ENCODE results near the gene ADAMTS19.
"Not testable (repeated sequence)": the region's sequence is repeated elsewhere in the genome, so short reads cannot be mapped to it uniquely, and the experiment has no call there.

ADAMTS19 gene

GRCh38 chr5:129593525-129593924 lies 133.4 kb downstream of the ADAMTS19 start:
- no peak for DNase-seq

GRCh38 chr5:129601576-129601975 lies 141.5 kb downstream of the ADAMTS19 start:
- DNase-seq: no peak

- DNase-seq: no peak
These were observed 148.3 kb downstream of the ADAMTS19 start for GRCh38 chr5:129608350-129608749.

DNA sequence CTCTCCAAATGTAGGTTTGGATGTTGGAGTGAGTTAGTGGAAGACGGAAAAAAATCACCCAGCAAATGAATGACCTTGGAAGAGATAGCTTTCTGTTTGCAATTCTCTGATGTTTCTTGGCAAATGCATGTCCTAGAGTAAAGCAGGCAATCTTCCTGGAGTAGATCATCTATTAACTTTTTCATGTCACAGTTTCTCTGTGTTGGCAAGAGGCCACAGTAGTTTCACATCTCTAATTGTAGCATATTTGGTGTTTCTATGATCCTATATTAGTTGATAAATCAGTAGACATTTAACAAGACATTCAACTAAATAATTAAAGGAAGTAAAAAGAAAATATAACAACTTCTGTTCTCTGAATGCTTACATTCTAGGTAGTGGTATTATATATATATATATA lies 149.6 kb downstream of the ADAMTS19 start:
- DNase-seq: no peak

DNA sequence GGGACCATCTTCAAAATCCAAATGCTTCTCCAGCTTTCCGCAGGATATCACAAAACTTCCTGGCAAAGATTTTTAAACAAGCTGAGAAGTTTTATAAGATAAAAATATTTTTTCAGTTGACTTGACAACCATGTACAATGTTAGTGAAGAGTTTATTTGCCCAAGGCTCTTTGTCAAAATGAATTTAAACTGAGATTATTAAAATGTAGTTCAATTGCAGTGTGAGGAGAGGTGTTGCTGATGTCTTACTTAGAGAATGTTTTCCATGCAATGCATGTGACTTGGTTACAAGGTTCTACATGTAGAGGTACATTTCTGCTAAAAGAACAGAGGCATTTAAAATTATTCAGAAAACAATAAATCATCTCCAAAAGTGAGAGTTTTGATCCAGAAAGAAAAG lies 156.4 kb downstream of the ADAMTS19 start:
- no peak for DNase-seq

DNA sequence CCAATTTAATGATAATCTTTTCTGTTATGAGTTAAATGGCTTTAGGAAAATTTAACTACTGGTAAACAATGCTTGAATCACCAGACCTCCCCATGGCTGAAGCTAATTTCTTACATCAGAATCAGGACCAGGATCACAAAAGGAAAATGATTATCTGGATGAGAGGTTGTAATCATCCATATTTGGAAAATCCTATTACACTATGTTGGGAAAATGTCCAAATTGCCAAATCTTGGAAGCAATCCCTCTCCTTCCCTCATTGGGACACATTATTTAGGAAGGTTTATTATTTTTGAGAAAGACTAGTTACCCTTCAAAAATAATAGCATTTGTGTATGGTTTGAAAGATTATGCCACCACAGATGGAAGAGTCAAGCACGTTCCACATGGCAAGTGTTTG lies 157.1 kb downstream of the ADAMTS19 start:
- DNase-seq: no peak

DNA sequence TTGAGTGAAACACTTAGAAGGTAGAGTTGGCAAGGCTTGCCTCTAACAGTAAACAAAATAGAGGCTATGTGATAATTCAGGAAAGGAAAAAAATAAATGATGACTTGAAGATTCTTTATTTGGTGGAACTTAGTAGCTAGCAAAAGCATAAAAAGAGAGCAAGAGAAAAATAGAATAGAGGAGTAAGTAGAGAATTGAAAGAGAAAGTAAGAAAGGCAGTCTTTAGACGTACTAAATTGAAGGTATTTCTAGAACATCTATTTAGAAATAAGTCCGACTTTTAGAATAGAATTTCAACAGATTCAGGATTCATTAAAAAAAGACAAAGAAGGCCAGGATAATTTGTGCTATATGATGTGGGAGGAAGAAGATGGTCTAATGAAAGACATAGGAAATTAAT lies 159.7 kb downstream of the ADAMTS19 start:
- DNase-seq: no peak

DNA sequence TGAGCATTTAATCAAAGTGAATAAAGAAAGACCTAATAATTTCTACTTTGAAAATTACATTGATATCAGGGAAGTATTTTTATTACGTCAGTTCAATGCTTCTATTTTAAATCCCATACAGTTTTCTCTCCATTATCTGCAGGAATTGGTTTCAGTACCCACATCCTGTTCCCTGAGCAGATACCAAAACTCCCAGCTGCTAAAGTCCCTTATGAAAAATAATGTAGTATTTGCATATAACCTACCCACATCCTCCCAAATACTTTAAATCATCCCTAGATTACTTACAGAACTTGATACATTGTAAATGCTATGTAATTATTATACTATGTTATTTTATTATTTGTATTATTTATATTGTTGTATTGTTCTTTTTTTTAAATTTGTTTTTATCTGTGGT lies 162.4 kb downstream of the ADAMTS19 start:
- no peak for DNase-seq

DNA sequence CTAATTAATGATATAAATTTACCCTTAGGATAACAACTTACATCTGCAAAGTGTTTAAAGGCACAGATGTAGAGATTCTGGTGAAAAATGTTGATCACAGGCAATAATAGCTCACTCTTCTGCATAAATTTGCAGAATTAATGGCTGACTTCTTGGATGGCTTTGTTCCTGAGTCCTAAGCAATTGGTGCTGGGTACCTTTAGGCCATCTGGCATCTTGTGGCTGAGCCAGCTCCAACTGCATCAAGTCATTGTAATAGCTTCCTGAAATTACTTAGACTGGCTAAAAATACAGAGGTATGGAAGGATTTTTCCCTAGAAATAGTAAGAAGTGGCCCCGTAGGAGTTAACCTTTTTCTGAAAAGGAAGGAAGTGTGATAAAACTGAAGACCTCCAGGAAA lies 169.5 kb downstream of the ADAMTS19 start:
- no peak for DNase-seq

DNA sequence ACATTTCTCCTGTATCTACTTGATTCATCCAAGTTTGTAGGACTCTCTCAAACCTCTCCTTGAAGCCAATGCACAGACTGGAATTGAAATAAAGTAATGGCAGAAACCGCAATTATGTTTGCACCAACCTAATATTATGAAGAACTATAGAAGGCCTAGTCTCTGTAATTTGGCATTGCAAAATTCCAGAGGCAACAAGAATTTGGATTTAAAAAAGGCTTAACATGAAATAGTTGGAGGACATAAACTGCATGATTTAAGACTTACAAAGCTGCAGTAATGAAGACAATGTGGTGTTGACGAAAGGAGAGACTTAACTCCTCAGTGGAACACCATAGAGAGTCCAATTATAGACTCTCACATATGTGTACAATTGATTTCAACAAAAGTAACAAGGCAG lies 170.0 kb downstream of the ADAMTS19 start:
- no peak for DNase-seq

- no peak for DNase-seq
These were observed 171.9 kb downstream of the ADAMTS19 start for GRCh38 chr5:129631961-129632360.

DNA sequence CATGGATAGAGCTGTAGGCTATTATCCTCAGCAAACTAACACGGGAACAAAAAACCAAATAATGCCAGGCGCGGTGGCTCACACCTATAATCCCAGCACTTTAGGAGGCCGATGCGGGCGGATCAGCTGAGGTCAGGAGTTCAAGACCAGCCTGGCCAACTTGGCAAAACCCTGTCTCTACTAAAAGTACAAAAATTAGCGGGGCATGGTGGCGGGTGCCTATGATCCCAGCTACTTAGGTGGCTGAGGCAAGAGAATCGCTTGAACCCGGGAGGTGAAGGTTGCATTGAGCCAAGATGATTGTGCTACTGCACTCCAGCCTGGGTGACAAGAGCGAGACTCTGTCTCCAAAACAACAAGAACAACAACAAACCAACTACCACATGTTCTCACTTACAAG lies 177.4 kb downstream of the ADAMTS19 start:
- DNase-seq: not testable (repeated sequence)

- DNase-seq: no peak
These were observed 179.2 kb downstream of the ADAMTS19 start for GRCh38 chr5:129639331-129639730.

GRCh38 chr5:129652349-129653056 lies 192.4 kb downstream of the ADAMTS19 start:
- no peak for DNase-seq

GRCh38 chr5:129653057-129653375 lies 192.9 kb downstream of the ADAMTS19 start:
- DNase-seq: no peak

DNA sequence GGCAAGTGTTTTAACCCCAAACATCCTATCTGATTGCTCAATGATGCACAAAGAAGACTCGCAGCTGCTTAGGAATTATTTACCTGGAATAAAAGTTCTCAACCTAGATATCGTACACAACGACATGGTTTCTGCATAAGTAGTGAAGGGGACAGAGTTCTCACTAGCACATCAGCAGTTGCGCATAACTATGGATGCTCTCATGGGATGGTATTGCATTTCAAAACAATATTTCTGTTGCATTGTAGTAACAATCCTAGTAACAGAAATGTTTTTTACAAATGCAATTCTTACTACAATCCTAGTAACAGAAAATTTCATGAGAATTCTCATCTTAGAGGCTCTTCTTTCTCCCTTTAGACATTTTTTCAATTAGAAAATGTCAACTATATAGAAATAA lies 193.3 kb downstream of the ADAMTS19 start:
- DNase-seq: no peak

GRCh38 chr5:129656952-129657351 lies 196.9 kb downstream of the ADAMTS19 start:
- no peak for DNase-seq

GRCh38 chr5:129658801-129659200 lies 198.7 kb downstream of the ADAMTS19 start:
- DNase-seq: no peak

DNA sequence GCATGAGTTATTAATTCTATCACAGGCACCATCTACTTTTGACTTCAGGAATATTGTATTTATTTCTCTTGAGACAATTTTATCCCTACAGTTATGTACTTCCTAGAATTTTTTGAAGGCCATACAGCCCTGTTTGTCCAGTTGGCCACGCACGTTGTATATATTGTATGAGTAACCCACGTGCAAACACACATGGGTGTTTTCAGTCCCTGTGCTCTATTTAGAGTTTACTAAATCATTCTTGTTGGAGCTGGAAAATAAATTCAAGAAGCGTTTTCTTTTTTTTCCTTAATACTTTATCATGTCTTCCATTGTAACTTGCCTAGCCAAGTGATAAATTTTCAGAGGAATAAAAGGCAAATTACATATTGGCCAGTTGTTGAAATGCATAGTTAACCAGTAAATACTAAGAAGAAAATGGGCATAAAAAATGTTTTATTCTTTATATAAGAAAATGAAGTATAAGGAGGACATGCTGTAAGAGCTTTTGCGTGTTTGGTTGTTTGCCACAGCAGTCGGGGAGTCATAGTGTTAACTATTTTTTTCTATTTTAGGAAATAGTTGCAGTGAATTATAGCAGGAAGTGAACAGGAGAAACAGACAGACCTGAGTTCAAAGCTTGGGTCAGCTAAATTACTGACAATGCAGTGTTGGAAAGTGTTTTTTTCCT lies 201.4 kb downstream of the ADAMTS19 start:
- DNase-seq: no peak

DNA sequence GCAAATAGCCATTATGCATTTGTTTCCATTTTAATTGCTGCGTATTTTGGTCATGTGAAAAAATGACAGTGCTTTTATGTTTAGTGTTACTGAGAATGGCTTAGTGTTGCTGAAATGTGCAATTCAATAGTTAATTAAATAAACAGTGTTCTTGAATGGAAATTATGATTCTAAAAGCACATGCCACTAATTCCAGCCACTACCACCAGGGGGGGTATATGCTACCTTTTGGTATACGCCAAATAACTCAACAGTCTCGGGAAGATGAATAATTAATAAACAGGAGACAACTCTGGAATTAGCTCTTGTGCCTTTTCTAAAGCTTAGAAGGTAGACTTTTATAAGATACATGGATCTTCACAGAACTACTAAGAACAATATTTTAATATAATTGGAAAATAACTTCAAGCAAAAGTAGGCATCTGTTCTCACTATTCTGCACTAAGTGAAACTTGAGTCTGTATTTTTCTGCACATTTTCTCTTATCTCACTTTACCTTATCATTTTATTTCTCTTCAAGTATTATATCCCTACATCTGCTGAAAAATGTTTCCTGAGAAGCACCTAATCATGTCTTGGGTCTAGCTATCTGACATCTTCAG lies 204.3 kb downstream of the ADAMTS19 start:
- DNase-seq: no peak

DNA sequence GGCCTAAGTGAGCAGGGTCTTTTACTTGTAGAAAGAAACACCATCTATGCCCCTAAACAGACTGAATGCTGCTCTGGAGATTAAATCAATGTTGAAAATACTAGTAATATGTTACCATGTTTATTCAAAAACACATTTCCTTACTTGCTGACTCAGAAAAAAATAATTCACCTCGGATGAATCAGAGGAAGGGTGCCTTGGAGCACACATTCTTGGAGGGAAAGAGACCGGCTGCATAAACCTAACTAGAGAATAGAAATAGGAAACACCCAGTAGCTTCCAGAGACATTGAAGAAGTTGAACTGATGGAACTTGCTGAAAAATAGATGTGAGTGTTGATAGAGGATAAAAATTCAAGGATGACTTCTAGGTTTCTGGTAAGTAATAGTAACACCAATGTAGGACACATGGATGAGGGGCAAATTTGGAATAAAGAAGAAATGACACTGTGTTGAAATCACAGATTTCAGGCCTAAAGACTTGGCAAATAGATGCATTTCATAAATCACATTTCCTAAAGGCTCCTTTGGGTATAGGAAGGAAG lies 210.9 kb downstream of the ADAMTS19 start:
- no peak for DNase-seq

GRCh38 chr5:129672006-129672405 lies 211.9 kb downstream of the ADAMTS19 start:
- no peak for DNase-seq

- DNase-seq: no peak
These were observed 219.6 kb downstream of the ADAMTS19 start for GRCh38 chr5:129679671-129680070.

- DNase-seq: no peak
These were observed 227.8 kb downstream of the ADAMTS19 start for GRCh38 chr5:129687941-129688340.

Data from NCI-H2171 (cell line).